HAP-1 (cell line): ENCODE measurements around the gene CGB7.
"Not testable (repeated sequence)": the region's sequence is repeated elsewhere in the genome, so short reads cannot be mapped to it uniquely, and the experiment has no call there.

ENCODE experiments used
- DNase-seq, 2 experiments: peaks; one replicate each; pipeline ENCODE4 v3.0.0-alpha.2; 2016 to 2020; ENCODE audit warnings: low spot score in 2 of 2
- H3K27me3 ChIP-seq: fragments of 250-450 bp; sonication (Bioruptor Pico); 2 replicates; pipeline ENCODE4 v1.5.1; 2020; ENCODE audit warnings: low read depth, mild to moderate bottlenecking, moderate library complexity
- H3K36me3 ChIP-seq: fragments of 250-450 bp; sonication (Bioruptor Pico); replicated peaks from 2 replicates; pipeline ENCODE4 v1.5.1; 2020; ENCODE audit warnings: mild to moderate bottlenecking
- H3K4me1 ChIP-seq: fragments of 250-450 bp; sonication (Bioruptor Pico); 2 replicates; pipeline ENCODE4 v1.5.1; 2020; ENCODE audit warnings: mild to moderate bottlenecking
- H3K4me3 ChIP-seq: fragments of 250-450 bp; sonication (Bioruptor Pico); 2 replicates; pipeline ENCODE4 v1.5.1; 2020; ENCODE audit warnings: mild to moderate bottlenecking, moderate library complexity
- H3K9me3 ChIP-seq: fragments of 250-450 bp; sonication (Bioruptor Pico); 2 replicates; pipeline ENCODE4 v1.5.1; 2020; ENCODE audit warnings: mild to moderate bottlenecking, moderate library complexity
- in situ Hi-C: fragments of 300-500 bp; cut with MboI; formaldehyde crosslinking; loops from 3 replicates; pipeline ENCODE4 v1.14.3; 2020; ENCODE audit warnings: low sequenced_read_pairs, inconsistent platforms, mixed read lengths

The CGB7 gene

DNA sequence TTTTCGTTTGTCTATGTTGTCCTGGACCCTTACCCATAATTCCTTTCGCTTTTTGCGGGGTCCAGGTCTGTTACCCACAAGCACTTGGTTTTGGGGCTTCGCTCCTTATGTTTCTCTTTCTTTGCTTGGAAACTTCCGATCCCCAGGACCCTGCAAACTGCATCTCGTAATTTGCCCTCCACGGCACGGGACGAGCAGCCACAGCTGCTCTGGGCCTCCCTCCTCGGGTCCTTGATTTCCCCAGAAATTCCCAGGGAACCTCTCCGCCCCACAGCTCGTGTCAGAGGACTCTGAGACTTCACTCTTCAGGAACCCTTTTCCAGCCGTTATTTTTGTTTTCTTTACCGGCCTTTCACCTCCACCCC, 28.3 kb upstream of the CGB7 start:
- no peak for DNase-seq
- Histone ChIP-seq H3K27me3 (no peaks in the 10 kb centered on the region), H3K36me3 (peaks cover 50% of the 10 kb centered on the region), H3K4me3 (peak overlapping the region; percentile 95), H3K9me3 (no peaks in the 10 kb centered on the region; the same call in 1 of the 2 replicates), H3K4me1 (peaks cover 10% of the 10 kb centered on the region)
- in situ Hi-C loops, result no loop called here

DNA sequence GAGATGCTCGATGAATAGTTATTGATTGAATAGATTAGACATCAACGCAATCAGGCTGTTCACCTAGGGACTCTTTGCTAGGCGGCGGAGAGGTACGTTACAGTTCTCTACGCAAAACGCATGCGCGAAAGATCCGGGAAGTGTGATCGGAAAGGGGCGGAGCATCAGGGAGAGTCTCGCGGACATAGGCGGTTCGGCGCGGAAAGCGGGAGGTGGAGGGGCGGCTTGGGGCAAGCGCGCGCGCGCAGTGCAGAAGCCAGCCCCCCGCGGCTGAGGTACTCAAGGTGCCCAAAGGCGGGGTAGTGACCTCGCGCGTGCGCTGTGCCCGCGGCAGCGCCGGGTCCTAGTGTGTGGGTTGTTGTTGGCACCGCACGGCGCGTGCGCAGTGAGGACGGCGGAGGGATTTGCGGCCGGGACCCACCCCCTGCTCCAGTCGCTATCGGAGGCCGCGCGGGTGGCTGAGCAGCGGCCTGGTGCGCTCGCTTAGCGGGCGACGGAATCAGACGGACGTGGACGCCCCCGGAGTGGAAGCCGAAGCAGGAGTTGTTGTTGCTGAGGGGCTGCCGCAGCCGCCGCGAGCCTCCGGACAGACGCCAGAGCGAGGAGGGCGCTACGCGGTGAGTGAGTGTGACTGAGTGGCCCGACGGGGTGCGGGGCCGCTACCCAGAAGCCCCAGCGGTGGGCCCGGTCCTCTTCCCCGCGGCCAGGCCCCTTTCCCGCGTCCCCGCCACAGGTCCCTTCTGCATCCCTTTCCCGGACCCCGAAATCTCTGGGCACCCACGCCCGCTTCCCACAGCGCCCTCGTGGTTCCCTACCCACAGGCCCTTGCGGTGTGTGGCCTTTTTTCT, 27.7 kb upstream of the CGB7 start, which contains the start of gene SNRNP70:
SNRNP70 (plus strand) TSS at position 432 of the 848 bp plus-strand sequence. CDS start 964 bp downstream, outside the sequence.
- Histone ChIP-seq H3K9me3 (no peaks in the 10 kb centered on the region; the same call in 1 of the 2 replicates), H3K4me1 (peaks cover 10% of the 10 kb centered on the region), H3K4me3 (peak within 1 kb of the TSS; percentile 95), H3K27me3 (no peaks in the 10 kb centered on the region), H3K36me3 (peaks cover 44% of the 10 kb centered on the region)
- in situ Hi-C loops, result no loop called here
- DNase-seq, result peak; percentile 97 to 99

DNA sequence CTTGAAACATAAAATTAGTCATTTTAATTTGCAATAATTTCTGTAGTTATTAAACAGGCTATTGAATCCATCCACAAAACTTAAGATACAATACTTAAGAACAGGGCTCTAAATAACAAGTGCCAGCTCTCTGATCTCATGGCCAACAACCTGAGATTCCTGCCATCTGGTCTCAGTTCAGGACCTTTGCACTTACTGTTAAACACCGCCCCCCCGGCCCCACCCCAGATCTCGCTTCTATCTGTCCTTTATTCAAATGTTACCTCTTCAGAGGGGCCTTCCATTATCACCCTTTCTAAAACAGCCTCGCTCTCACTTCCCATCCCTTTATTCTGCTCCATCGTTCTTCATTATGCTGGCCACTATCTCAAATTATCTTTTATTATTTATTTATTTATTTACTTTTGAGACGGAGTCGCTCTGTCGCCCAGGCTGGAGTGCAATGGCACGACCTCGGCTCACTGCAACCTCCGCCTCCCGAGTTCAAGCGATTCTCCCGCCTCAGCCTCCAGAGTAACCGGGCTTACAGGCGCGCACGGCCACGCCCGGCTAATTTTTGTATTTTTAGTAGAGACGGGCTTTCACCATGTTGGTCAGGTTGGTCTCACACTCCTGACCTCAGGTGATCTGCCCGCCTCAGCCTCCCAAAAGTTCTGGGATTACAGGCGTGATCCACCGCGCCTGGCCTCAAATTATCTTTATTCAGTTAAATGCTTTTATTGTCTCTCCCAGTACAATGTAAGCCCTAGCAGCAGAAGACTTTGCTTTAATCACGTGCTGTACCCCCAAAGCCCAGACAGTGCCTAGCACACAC, 26.9 kb upstream of the CGB7 start:
- in situ Hi-C loops, result no loop called here
- Histone ChIP-seq H3K36me3 (peaks cover 36% of the 10 kb centered on the region), H3K27me3 (no peaks in the 10 kb centered on the region), H3K4me1 (peaks cover 10% of the 10 kb centered on the region), H3K9me3 (no peaks in the 10 kb centered on the region; the same call in 1 of the 2 replicates), H3K4me3 (peak overlapping the region; percentile 95)
- DNase-seq, result no peak

DNA sequence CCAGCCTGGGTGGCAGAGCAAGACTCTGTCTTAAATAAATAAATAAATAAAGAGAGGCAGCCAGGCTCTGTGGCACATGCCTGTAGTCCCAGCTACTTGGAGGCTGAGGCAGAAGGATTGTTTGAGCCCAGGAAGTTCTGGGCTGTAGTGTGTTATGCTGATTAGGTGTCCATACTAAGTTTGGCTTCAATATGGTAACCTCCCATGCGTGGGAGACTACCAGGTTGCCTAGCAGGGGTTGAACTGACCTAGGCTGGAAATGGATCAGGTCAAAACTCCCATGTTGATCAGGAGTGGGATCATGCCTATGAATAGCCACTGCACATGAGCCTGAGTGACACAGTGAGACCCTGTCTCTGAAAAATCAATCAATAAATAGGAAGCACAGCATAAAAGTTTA, 23.7 kb upstream of the CGB7 start:
- no peak for DNase-seq

DNA sequence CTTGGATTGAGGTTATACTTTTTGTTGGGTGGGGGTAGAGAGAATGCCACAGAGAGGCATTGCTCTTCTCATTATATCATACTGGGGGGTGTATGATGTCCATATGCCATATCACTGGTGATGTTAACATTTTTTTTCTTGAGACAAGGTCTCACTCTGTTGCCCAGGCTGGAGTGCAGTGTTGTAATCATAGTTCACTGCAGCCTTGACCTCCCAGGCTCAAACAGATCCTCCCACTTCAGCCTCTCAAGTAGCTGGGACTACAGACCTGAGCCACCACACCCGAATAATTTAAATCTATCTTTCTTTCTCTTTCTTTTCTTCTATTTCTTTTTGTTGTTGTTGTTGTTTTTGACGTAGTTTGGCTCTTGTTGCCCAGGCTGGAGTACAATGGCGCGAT, 22.8 kb upstream of the CGB7 start:
- in situ Hi-C loops, result no loop called here
- Histone ChIP-seq H3K36me3 (peaks cover under 1% of the 10 kb centered on the region; the same call in 1 of the 2 replicates), H3K4me3 (no peak overlapping the region), H3K27me3 (no peaks in the 10 kb centered on the region), H3K4me1 (peaks cover 7% of the 10 kb centered on the region; the same call in 1 of the 2 replicates), H3K9me3 (no peaks in the 10 kb centered on the region; the same call in 1 of the 2 replicates)
- no peak for DNase-seq

More for the DNA sequence above, 23.7 kb upstream of the CGB7 start:
- Histone ChIP-seq H3K9me3 (no peaks in the 10 kb centered on the region; the same call in 1 of the 2 replicates), H3K36me3 (peaks cover 9% of the 10 kb centered on the region), H3K4me3 (no peak overlapping the region), H3K27me3 (no peaks in the 10 kb centered on the region), H3K4me1 (peaks cover 7% of the 10 kb centered on the region; the same call in 1 of the 2 replicates)
- in situ Hi-C loops, result no loop called here

DNA sequence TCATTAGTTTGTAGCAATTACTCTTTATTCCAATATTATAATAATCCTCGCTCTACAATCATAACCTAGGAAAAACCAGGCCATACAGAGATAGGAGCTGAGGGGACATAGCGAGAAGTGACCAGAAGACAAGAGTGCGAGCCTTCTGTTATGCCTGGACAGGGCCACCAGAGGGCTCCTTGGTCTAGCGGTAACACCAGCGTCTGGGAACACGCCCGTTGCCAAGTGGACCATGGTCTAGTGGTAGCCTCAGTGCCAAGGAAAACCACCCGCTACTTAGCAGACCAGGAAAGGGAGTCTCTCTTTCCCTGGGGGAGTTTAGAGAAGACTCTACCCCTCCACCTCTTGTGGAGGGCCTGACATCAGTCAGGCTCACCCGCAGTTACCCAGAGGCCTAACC, 17.3 kb upstream of the CGB7 start:
- in situ Hi-C loops, H3K4me3 ChIP-seq, H3K9me3 ChIP-seq, H3K36me3 ChIP-seq, H3K4me1 ChIP-seq: not testable (repeated sequence)
- peak in 1 of 2 experiments; percentile 76 for DNase-seq
- H3K27me3 ChIP-seq, result peaks cover 18% of the 10 kb centered on the region

DNA sequence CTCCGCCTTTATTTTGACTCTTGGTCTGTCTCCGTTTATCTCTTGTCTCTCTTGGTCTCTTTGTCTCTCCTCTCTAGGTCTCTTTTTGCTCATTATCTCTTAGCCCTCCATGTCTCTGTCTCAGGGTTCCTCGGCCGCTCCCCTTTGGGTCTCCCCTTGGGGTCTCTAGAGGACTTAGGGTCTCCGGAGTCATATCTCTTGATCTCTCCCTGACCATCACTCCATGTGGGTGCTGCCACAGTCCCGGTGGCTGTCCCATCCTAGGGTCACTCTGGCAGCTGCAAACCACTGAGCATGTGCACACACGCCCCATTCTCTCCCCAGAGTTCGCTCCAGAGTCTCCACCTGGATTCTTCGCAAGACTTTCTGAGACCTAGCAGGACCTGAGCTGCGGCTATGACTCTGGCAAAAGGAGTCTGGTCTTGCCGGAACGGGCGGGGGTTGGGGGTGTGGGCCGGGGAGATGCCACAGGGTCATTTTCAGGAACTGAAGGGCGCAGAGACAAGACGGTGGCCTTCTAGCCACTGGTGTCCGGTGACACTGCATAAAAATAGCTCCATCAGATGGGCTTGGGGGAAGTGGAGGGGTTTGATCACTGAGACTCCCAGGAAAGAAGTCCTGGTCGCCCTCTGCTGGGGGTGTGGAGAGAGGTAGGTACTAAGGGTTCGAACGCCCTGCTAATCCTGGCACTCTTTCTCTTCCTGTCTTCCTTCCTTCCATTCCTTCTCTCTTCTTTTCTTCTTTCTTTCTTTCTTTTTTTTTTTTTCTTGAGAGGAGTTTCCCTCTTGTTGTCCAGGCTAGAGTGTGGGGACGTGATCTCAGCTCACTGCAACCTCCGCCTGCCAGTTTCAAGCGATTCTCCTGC, 16.2 kb upstream of the CGB7 start:
- H3K27me3 ChIP-seq, result peaks cover 20% of the 10 kb centered on the region
- DNase-seq, result peak; percentile 42 to 73
- no peak overlapping the region for H3K4me3 ChIP-seq
- no peaks in the 10 kb centered on the region for H3K9me3 ChIP-seq
- H3K4me1 ChIP-seq, result no peaks in the 10 kb centered on the region; the same call in 1 of the 2 replicates
- in situ Hi-C loops, result no loop called here
- no peaks in the 10 kb centered on the region for H3K36me3 ChIP-seq

DNA sequence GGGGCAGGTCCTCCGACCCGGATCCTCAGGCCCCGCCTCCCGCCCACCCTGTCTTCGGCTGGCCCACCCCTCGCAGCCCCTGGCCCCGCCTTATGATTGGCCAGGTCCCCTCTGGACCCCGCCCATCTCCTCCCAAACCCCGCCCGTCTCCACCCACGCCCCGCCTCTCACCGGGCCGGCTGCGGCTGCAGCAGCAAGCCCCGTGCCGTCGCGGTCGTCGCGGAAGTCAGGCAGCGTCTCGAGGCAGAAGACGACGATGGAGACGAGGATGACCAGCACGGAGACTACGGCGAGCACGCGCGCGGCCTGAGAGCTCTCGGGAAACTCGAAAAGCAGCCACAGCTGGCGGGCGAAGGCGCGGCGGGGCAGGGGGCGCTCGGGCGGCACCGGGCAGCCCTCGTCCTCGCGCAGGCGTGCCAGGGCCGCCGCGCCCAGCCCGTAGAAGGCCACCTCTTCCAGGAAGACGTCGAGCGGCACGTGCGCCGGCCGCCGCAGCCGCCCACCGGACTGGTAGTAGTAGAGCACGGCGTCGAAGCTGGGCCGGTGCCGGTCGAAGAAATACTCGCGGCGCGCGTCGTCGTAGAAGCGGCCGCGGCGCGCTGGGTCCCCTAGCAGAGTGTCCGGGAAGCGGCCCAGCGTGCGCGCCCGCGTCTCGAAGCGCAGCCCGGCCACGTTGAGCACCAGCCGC, 14.5 kb upstream of the CGB7 start:
- peak in 1 of 2 experiments; percentile 56 for DNase-seq
- peaks cover 20% of the 10 kb centered on the region for H3K27me3 ChIP-seq
- H3K4me1 ChIP-seq, result no peaks in the 10 kb centered on the region; the same call in 1 of the 2 replicates
- H3K4me3 ChIP-seq, result no peak overlapping the region
- H3K9me3 ChIP-seq, result no peaks in the 10 kb centered on the region
- in situ Hi-C loops, result no loop called here
- no peaks in the 10 kb centered on the region for H3K36me3 ChIP-seq

DNA sequence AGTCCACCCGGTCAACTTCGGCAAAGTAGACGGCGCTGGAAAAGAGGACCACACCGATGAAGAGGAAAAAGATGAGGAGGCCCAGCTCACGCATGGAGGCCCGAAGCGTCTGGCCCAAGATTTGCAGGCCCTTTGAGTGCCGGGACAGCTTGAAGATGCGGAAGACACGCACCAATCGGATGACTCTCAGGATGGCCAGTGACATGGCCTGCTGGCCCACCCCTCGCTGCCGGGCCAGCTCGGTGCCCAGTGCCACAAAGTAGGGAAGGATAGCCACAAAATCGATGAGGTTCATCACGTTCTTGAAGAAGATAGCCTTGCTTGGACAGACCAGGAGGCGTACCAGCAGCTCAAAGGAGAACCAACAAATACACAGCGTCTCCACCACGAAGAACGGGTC, 12.9 kb upstream of the CGB7 start:
- Histone ChIP-seq H3K4me3 (no peak overlapping the region), H3K36me3 (no peaks in the 10 kb centered on the region), H3K27me3 (peaks cover 20% of the 10 kb centered on the region), H3K4me1 (no peaks in the 10 kb centered on the region; the same call in 1 of the 2 replicates), H3K9me3 (no peaks in the 10 kb centered on the region)
- in situ Hi-C loops, result no loop called here
- DNase-seq, result no peak

DNA sequence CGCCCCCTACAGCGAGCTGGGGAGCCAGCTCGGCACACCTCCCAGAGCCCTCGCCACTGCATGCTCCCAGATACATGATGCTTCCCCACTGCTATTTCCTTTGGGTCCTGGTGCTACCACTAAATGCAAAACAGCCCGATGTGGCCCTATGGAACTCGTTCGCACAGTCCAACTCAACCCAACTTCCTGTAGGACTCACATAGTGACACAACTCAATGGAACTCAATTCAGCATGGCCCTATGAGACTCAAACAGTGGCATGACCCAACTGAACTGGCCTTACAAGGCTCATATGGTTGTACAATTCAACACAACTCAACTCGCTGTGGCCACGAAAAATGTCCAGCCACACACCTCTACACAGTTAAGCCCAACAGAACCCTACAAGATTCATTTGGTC, 11.5 kb upstream of the CGB7 start:
- in situ Hi-C loops, result no loop called here

DNA sequence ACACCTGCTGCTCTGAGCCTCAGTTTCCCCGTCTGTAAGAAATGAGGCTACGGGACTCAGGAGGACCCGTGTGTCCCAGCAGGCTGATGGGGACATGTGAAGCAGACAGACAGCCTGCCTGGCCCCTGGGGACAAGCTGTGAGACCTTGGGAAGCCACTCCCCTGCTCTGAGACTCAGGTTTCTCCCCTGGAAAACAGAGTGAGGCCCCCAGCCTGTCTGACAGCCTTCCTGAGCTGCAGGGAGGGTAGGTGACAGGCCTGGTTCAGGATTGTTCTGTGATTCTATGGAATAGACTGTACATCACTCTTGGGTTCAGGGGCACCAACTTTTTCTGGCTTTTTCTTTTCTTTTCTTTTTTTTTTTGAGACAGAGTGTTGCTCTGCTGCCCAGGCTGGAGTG, 10.0 kb upstream of the CGB7 start:
- H3K27me3 ChIP-seq, result 0 out of 2 replicates have a peak, but pooled peaks cover 2% of the 10 kb centered on the region
- in situ Hi-C loops, result no loop called here
- no peaks in the 10 kb centered on the region for H3K9me3 ChIP-seq
- H3K36me3 ChIP-seq, result no peaks in the 10 kb centered on the region
- no peak overlapping the region for H3K4me3 ChIP-seq
- no peaks in the 10 kb centered on the region; the same call in 1 of the 2 replicates for H3K4me1 ChIP-seq
- DNase-seq, result no peak

More for the DNA sequence above, 11.5 kb upstream of the CGB7 start:
- Histone ChIP-seq H3K36me3 (no peaks in the 10 kb centered on the region), H3K4me1 (no peaks in the 10 kb centered on the region; the same call in 1 of the 2 replicates), H3K4me3 (no peak overlapping the region), H3K27me3 (peaks cover 14% of the 10 kb centered on the region), H3K9me3 (no peaks in the 10 kb centered on the region)
- DNase-seq, result no peak

DNA sequence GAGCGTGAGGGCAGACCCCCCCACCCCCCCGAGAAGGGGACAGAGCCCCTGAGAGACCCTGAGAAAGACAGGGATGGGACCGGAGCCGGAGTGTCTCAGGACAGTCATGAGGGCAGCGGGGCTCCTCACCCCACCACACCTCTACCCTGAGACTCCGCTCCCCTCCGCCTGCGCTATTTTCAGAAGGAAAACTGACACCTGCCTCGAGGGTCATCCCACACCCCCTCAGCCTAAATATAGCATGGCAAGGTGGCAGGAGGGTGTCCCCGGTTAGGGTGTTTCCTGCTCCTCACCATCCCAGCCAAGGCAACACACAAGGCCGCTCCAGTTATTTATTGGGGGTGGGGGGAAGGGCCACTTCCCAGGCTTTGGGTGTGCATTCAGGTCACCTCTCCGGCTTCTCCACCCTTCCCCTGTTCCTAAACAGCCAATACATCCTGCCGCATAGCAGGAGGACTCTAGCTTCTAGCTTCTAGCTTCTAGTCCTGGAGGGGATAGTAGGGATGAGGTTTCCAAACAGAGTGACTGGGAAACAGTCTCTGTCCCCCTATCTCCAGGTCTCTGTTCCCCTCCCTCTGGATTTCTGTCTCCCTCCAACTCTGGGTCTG, 8.5 kb upstream of the CGB7 start:
- DNase-seq, result no peak
- Histone ChIP-seq H3K4me3 (no peak overlapping the region), H3K27me3 (0 out of 2 replicates have a peak, but pooled peaks cover 2% of the 10 kb centered on the region), H3K36me3 (no peaks in the 10 kb centered on the region), H3K4me1 (no peaks in the 10 kb centered on the region; the same call in 1 of the 2 replicates), H3K9me3 (no peaks in the 10 kb centered on the region)
- in situ Hi-C loops, result no loop called here
